Neural cell (in vitro differentiated cells): ENCODE measurements around the gene AK1. TPM values are rescaled to one million over a fixed set of nuclear protein-coding genes. Genes with fewer than 3 reads are reported as not detected.

Source experiments
- H2AFZ ChIP-seq: fragments of 200-600, 300-800 bp; sonication (generic), shearing (Covaris generic); 2 replicates; pipeline ENCODE4 v1.6.0; 2014; ENCODE audit warnings: low read depth, mild to moderate bottlenecking, antibody characterized with exemption, low read length, moderate library complexity
- H3F3A ChIP-seq: fragments of 200-600 bp; shearing (Covaris generic); 2 replicates; pipeline ENCODE4 v1.6.1; 2016; ENCODE audit warnings: mild to moderate bottlenecking, moderate library complexity, mixed read lengths, antibody characterized with exemption, low read length; ENCODE audit not compliant: insufficient read depth, poor library complexity, severe bottlenecking
- H3K27ac ChIP-seq: fragments of 200-600, 300-800 bp; sonication (generic), shearing (Covaris generic); 2 replicates; pipeline ENCODE4 v1.5.1; 2014; ENCODE audit warnings: mild to moderate bottlenecking, low read length, moderate library complexity
- H3K27me3 ChIP-seq: fragments of 300-800, 200-600 bp; sonication (generic), shearing (Covaris generic); 2 replicates; pipeline ENCODE4 v1.6.0; 2014; ENCODE audit warnings: mild to moderate bottlenecking, low read depth, low read length, moderate library complexity; ENCODE audit not compliant: insufficient read depth
- H3K36me3 ChIP-seq: fragments of 300-800, 200-600 bp; sonication (generic), shearing (Covaris generic); 2 replicates; pipeline ENCODE4 v1.5.1; 2014; ENCODE audit warnings: mild to moderate bottlenecking, antibody characterized with exemption, low read length, moderate library complexity; ENCODE audit not compliant: insufficient read depth
- H3K4me2 ChIP-seq: fragments of 300-800, 200-600 bp; sonication (generic), shearing (Covaris generic); 2 replicates; pipeline ENCODE4 v1.6.0; 2014; ENCODE audit warnings: mild to moderate bottlenecking, low read length
- H3K4me3 ChIP-seq: fragments of 300-800, 200-600 bp; sonication (generic), shearing (Covaris generic); 2 replicates; pipeline ENCODE4 v1.5.1; 2014; ENCODE audit warnings: mild to moderate bottlenecking, low read length, moderate library complexity
- H3K79me2 ChIP-seq: fragments of 200-600 bp; shearing (Covaris generic); replicated peaks from 2 replicates; pipeline ENCODE4 v1.6.0; 2014; ENCODE audit warnings: mild to moderate bottlenecking, low read length, moderate library complexity; ENCODE audit not compliant: insufficient read depth
- H3K9ac ChIP-seq: fragments of 300-800, 200-600 bp; sonication (generic), shearing (Covaris generic); 2 replicates; pipeline ENCODE4 v1.6.1; 2016; ENCODE audit warnings: mild to moderate bottlenecking, low read length, mixed read lengths
- H3K9me2 ChIP-seq: fragments of 200-600 bp; shearing (Covaris generic); 2 replicates; pipeline ENCODE4 v1.6.1; 2016; ENCODE audit warnings: mild to moderate bottlenecking, low read length, mixed read lengths; ENCODE audit not compliant: insufficient read depth
- H3K9me3 ChIP-seq: fragments of 200-600, 300-800 bp; sonication (generic), shearing (Covaris generic); 2 replicates; pipeline ENCODE4 v1.6.1; 2016; ENCODE audit warnings: mild to moderate bottlenecking, mixed run types, low read length, moderate library complexity, mixed read lengths
- H4K20me1 ChIP-seq: fragments of 200-600 bp; shearing (Covaris generic); 2 replicates; pipeline ENCODE4 v1.6.1; 2016; ENCODE audit warnings: mild to moderate bottlenecking, mixed run types; ENCODE audit not compliant: insufficient read depth
- CTCF ChIP-seq: fragments of 450-650 bp; IDR thresholded peaks from 2 replicates; pipeline ENCODE4 v1.5.1; 2014; ENCODE audit warnings: antibody characterized with exemption, mild to moderate bottlenecking, moderate library complexity; ENCODE audit not compliant: poor library complexity, severe bottlenecking
- EP300 ChIP-seq: fragments of 450-650 bp; conservative IDR thresholded peaks from 2 replicates; pipeline ENCODE4 v1.6.1; 2014; ENCODE audit warnings: antibody characterized with exemption, mild to moderate bottlenecking, moderate library complexity; ENCODE audit not compliant: poor library complexity, severe bottlenecking
- EZH2 ChIP-seq: fragments of 200-600, 300-800 bp; shearing (Covaris generic), sonication (generic); IDR thresholded peaks from 2 replicates; pipeline ENCODE4 v1.6.1; 2014; ENCODE audit warnings: antibody characterized with exemption, low read length, borderline replicate concordance, mild to moderate bottlenecking; ENCODE audit not compliant: insufficient read depth, poor library complexity, severe bottlenecking
- MXI1 ChIP-seq: fragments of 450-650 bp; conservative IDR thresholded peaks from 2 replicates; pipeline ENCODE4 v1.6.1; 2014; ENCODE audit warnings: antibody characterized with exemption, mild to moderate bottlenecking; ENCODE audit not compliant: poor library complexity, severe bottlenecking
- POLR2AphosphoS5 ChIP-seq: IDR thresholded peaks from 2 replicates; pipeline ENCODE4 v1.6.1; 2012
- RAD21 ChIP-seq: fragments of 450-650 bp; conservative IDR thresholded peaks from 2 replicates; pipeline ENCODE4 v1.6.1; 2014; ENCODE audit warnings: antibody characterized with exemption, mild to moderate bottlenecking, moderate library complexity
- REST ChIP-seq: IDR thresholded peaks from 2 replicates; pipeline ENCODE4 v1.6.1; 2012; ENCODE audit warnings: borderline replicate concordance
- SMC3 ChIP-seq: fragments of 450-650 bp; conservative IDR thresholded peaks from 2 replicates; pipeline ENCODE4 v1.6.1; 2014; ENCODE audit warnings: antibody characterized with exemption, mild to moderate bottlenecking, moderate library complexity; ENCODE audit not compliant: poor library complexity
- TAF1 ChIP-seq: IDR thresholded peaks from 2 replicates; pipeline ENCODE4 v1.6.1; 2012; ENCODE audit warnings: low read depth
- polyA plus RNA-seq: library from polyadenylated mRNA; depleted of rRNA; stranded (reverse); fragments of >200 nt; gene quantifications from 2 replicates; pipeline ENCODE4 v1.2.3, GENCODE V29; 2014

Gene AK1
- polyA plus RNA-seq, 1 donor from 2014 or later: 105 TPM

GRCh38 chr9:127854960-127855359 lies 22.5 kb downstream of the AK1 start:
- Histone ChIP-seq H4K20me1 (no peaks in the 10 kb centered on the region), H3K27ac (no peak overlapping the region), H3K27me3 (no peaks in the 10 kb centered on the region), H3K4me3 (no peak overlapping the region), H3K4me2 (no peak overlapping the region), H3K9me2 (no peaks in the 10 kb centered on the region), H3K9me3 (no peaks in the 10 kb centered on the region), H3F3A (no peaks in the 10 kb centered on the region), H3K9ac (no peak overlapping the region), H2AFZ (no peak overlapping the region), H3K79me2 (no peaks in the 10 kb centered on the region), H3K36me3 (no peaks in the 10 kb centered on the region)
- TF ChIP-seq EZH2 (no peak), RAD21 (no peak), TAF1 (no peak), REST (no peak), CTCF (no peak), POLR2AphosphoS5 (no peak), EP300 (no peak), SMC3 (no peak), MXI1 (no peak)

DNA sequence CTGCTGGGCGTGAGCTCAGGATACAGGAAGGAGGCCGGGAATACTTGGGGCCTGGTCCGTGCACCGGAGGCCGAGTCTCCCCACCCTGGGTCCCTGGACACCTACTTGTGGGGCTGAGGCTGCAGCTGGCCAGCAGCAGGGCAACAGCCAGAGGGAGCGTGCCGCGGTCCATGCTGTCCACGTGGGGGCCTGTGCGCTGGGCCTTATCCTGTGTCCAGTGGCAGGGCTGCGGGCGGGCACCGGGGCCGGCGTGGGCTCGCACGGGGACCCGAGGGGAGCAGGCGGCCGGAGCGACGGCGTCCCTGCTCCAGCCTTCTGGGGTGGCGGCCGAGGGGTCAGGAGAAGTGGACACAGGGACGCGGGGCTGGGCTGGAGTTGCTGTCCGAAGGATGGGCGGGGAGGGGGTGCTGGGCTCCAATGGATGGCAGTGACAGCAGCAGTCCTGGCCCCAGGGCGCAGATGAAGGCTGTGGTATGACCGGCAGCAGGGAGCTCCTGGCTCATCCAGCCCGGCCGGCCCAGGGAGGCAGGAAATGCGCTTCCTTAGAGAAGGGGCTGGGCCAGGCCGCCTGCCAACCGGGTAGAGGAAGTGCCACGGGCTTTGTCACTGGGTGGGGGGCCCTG lies 23.2 kb downstream of the AK1 start, which contains the start of gene ENG:
ENG (minus strand) TSS at position 475 of the 623 bp plus-strand sequence; CDS start at position 172, 303 bp downstream.
- Histone ChIP-seq H3K27me3 (no peaks in the 10 kb centered on the region), H3K9me2 (no peaks in the 10 kb centered on the region), H2AFZ (no peak within 1 kb of the TSS), H3K4me3 (no peak within 1 kb of the TSS), H3K36me3 (no peaks in the 10 kb centered on the region), H3F3A (no peaks in the 10 kb centered on the region), H3K79me2 (no peaks in the 10 kb centered on the region), H3K9me3 (no peaks in the 10 kb centered on the region), H4K20me1 (no peaks in the 10 kb centered on the region), H3K9ac (no peak within 1 kb of the TSS), H3K27ac (no peak within 1 kb of the TSS), H3K4me2 (no peak within 1 kb of the TSS)
- no peak for TF ChIP-seq EZH2
- no peak for TF ChIP-seq MXI1
- TF ChIP-seq SMC3: no peak
- no peak for TF ChIP-seq RAD21
- TF ChIP-seq EP300: no peak
- no peak for TF ChIP-seq TAF1
- no peak for TF ChIP-seq POLR2AphosphoS5
- TF ChIP-seq REST: no peak
- no peak for TF ChIP-seq CTCF
